ENCODE measurements around the gene FAM50A. TPM values are rescaled to one million over a fixed set of nuclear protein-coding genes. Genes with fewer than 3 reads are reported as not detected.

The FAM50A gene
- total RNA-seq, 1 experiment from 2014 or later: 57.4 TPM

- peaks cover 5% of the 10 kb centered on the region for H3K27me3 Mint-ChIP-seq (ENCODE audit: low read depth)
- no peak overlapping the region for H3K18ac ChIP-seq (ENCODE audit: insufficient read length, low read depth, low read length)
These were observed 28.1 kb downstream of the FAM50A start for GRCh38 chrX:154471839-154472684.

More at GRCh38 chrX:154471839-154472684, 28.1 kb downstream of the FAM50A start:
- Histone ChIP-seq H4K8ac (replicated peaks; ENCODE audit: insufficient read length, low read depth, low read length) (no peak overlapping the region), H3K27me3 (ENCODE audit: insufficient read depth, low read length) (no peaks in the 10 kb centered on the region), H2BK5ac (ENCODE audit: insufficient read length, low read length) (no peak overlapping the region), H3K9me3 (ENCODE audit: control insufficient read depth, low read depth, low read length) (peaks cover 26% of the 10 kb centered on the region), H4K20me1 (ENCODE audit: control insufficient read depth, insufficient read depth, insufficient read length) (no peaks in the 10 kb centered on the region), H4K91ac (ENCODE audit: insufficient read length, low read depth, low read length) (no peak overlapping the region), H4K5ac (ENCODE audit: insufficient read length, low read depth, low read length) (no peak overlapping the region), H2BK20ac (ENCODE audit: low read depth, low read length, poor library complexity, severe bottlenecking) (no peak overlapping the region), H3T11ph (ENCODE audit: low read length) (no peak overlapping the region), H3K4ac (ENCODE audit: low read depth, low read length) (no peak overlapping the region), H3K4me2 (ENCODE audit: insufficient read depth, insufficient read length, low read length) (no peak overlapping the region), H3K27ac (ENCODE audit: insufficient read length, low read depth, low read length) (no peak overlapping the region), H3K23ac (ENCODE audit: insufficient read length, low read depth, low read length) (no peak overlapping the region), H3K56ac (ENCODE audit: insufficient read length, low read depth, low read length) (no peak overlapping the region), H3K4me1 (ENCODE audit: insufficient read depth, low read length) (no peaks in the 10 kb centered on the region), H2BK120ac (ENCODE audit: low read depth, low read length, poor library complexity, severe bottlenecking) (no peak overlapping the region), H3K23me2 (ENCODE audit: insufficient read length, low read depth, low read length, poor library complexity, severe bottlenecking) (no peaks in the 10 kb centered on the region), H2BK15ac (ENCODE audit: low read depth, low read length) (no peak overlapping the region), H3K79me2 (ENCODE audit: insufficient read depth, low read length) (no peaks in the 10 kb centered on the region), H2AFZ (ENCODE audit: low read length) (no peak overlapping the region), H3K9ac (ENCODE audit: extremely low read depth, insufficient read length, low read length) (no peak overlapping the region), H3K14ac (ENCODE audit: insufficient read depth, low read length) (no peak overlapping the region), H2BK12ac (ENCODE audit: insufficient read length, low read depth, low read length) (no peak overlapping the region), H3K79me1 (ENCODE audit: insufficient read depth, low read depth, low read length, poor library complexity, severe bottlenecking) (no peaks in the 10 kb centered on the region), H2AK5ac (ENCODE audit: insufficient read length, low read length) (no peak overlapping the region)
- TF ChIP-seq CTCF (conservative IDR thresholded peaks at IDR 0.05): no peak
- peaks cover 60 to 89% of the 10 kb centered on the region in 2 experiments for H3K9me3 Mint-ChIP-seq
- no peak overlapping the region for H3K27ac Mint-ChIP-seq
- peaks cover 24 to 65% (median 62%) of the 10 kb centered on the region in 3 experiments for H3K36me3 Mint-ChIP-seq (ENCODE audit: insufficient read depth in 1 of 3, low read depth in 3 of 3)
- DNase-seq: no peak
- H3K4me3 Mint-ChIP-seq: no peak overlapping the region
- no CpG with 5 or more reads among the region's 23 CpGs for whole genome bisulfite sequencing (ENCODE audit: extremely low coverage, insufficient read length, low lambda C conversion rate)
- H3K4me1 Mint-ChIP-seq: no peaks in the 10 kb centered on the region
